Neuronal stem cell (in vitro differentiated cells): ENCODE measurements around the gene BZW2.

Experiments used
- DNase-seq: peaks from one replicate; pipeline ENCODE4 v3.0.0-alpha.2; 2013; ENCODE audit warnings: low spot score
- H2AFZ ChIP-seq: one replicate; pipeline ENCODE4 v1.6.1; 2013; ENCODE audit warnings: mild to moderate bottlenecking, low read length, inconsistent platforms
- H2AK5ac ChIP-seq: 2 replicates; pipeline ENCODE4 v1.6.1; 2013; ENCODE audit warnings: low read depth, mild to moderate bottlenecking, inconsistent platforms, low read length, moderate library complexity, mixed read lengths
- H2BK120ac ChIP-seq: 2 replicates; pipeline ENCODE4 v1.6.1; 2013; ENCODE audit warnings: low read depth, mild to moderate bottlenecking, inconsistent platforms, low read length, moderate library complexity, mixed read lengths
- H2BK12ac ChIP-seq: one replicate; pipeline ENCODE4 v1.6.1; 2013; ENCODE audit warnings: low read length, inconsistent platforms
- H2BK15ac ChIP-seq: 2 replicates; pipeline ENCODE4 v1.6.1; 2013; ENCODE audit warnings: mild to moderate bottlenecking, low read length, inconsistent platforms, mixed read lengths
- H2BK5ac ChIP-seq: one replicate; pipeline ENCODE4 v1.6.1; 2013; ENCODE audit warnings: inconsistent platforms, mild to moderate bottlenecking, low read length, moderate library complexity
- H3K14ac ChIP-seq: one replicate; pipeline ENCODE4 v1.6.1; 2013; ENCODE audit warnings: low read length, inconsistent platforms
- H3K18ac ChIP-seq: 2 replicates; pipeline ENCODE4 v1.6.1; 2013; ENCODE audit warnings: low read length, inconsistent platforms
- H3K23ac ChIP-seq: 2 replicates; pipeline ENCODE4 v1.6.1; 2013; ENCODE audit warnings: low read depth, mild to moderate bottlenecking, mixed read lengths, low read length, inconsistent platforms; ENCODE audit not compliant: poor library complexity
- H3K27ac ChIP-seq: replicated peaks from 3 replicates; pipeline ENCODE4 v1.5.1; 2013; ENCODE audit warnings: low read length, inconsistent platforms
- H3K27me3 ChIP-seq, 3 experiments: 2 replicates each; pipeline ENCODE4 v1.6.1; 2013; ENCODE audit warnings: low read length in 3 of 3, mild to moderate bottlenecking in 2 of 3, inconsistent platforms in 1 of 3, low read depth in 1 of 3, mixed read lengths in 1 of 3, moderate library complexity in 1 of 3; ENCODE audit not compliant: control insufficient read depth in 3 of 3, insufficient read depth in 3 of 3
- H3K36me3 ChIP-seq, 2 donors: replicated peaks in 1 of 2; 2 replicates each; pipeline ENCODE4 v1.6.1; 2013; ENCODE audit warnings: low read length in 2 of 2; ENCODE audit not compliant: control insufficient read depth in 2 of 2, insufficient read depth in 2 of 2
- H3K4ac ChIP-seq: 2 replicates; pipeline ENCODE4 v1.6.1; 2013; ENCODE audit warnings: inconsistent platforms, mild to moderate bottlenecking, low read length, moderate library complexity
- H3K4me1 ChIP-seq, 2 donors: 1 replicate in 1 of 2; 2 replicates in 1 of 2; pipeline ENCODE4 v1.6.1; 2013; ENCODE audit warnings: low read length in 2 of 2, low read depth in 1 of 2; ENCODE audit not compliant: control insufficient read depth in 2 of 2, insufficient read depth in 1 of 2
- H3K4me2 ChIP-seq: one replicate; pipeline ENCODE4 v1.6.1; 2013; ENCODE audit warnings: mild to moderate bottlenecking, low read length, inconsistent platforms; ENCODE audit not compliant: insufficient read depth, poor library complexity, severe bottlenecking
- H3K4me3 ChIP-seq, 2 donors: 2 replicates each; pipeline ENCODE4 v1.5.1; 2013; ENCODE audit warnings: low read length in 2 of 2, mild to moderate bottlenecking in 2 of 2, inconsistent platforms in 1 of 2, moderate library complexity in 1 of 2
- H3K79me1 ChIP-seq: one replicate; pipeline ENCODE4 v1.6.1; 2013; ENCODE audit warnings: low read depth, mild to moderate bottlenecking, inconsistent platforms, low read length, moderate library complexity
- H3K9ac ChIP-seq: one replicate; pipeline ENCODE4 v1.6.1; 2013; ENCODE audit warnings: mild to moderate bottlenecking, low read depth, low read length, inconsistent platforms; ENCODE audit not compliant: poor library complexity
- H3K9me3 ChIP-seq, 2 donors: replicated peaks in 1 of 2; 2 replicates each; pipeline versions ENCODE3 to v1.6.1; 2013; ENCODE audit warnings: low read length in 2 of 2, mild to moderate bottlenecking in 2 of 2, inconsistent platforms in 1 of 2, low read depth in 1 of 2, mixed read lengths in 1 of 2, moderate library complexity in 1 of 2; ENCODE audit not compliant: control insufficient read depth in 2 of 2, insufficient read depth in 1 of 2
- H4K8ac ChIP-seq: one replicate; pipeline ENCODE4 v1.6.1; 2013; ENCODE audit warnings: low read depth, mild to moderate bottlenecking, inconsistent platforms, low read length, moderate library complexity
- H4K91ac ChIP-seq: one replicate; pipeline ENCODE4 v1.6.1; 2013; ENCODE audit warnings: low read length, low read depth, mild to moderate bottlenecking, inconsistent platforms; ENCODE audit not compliant: poor library complexity
- WGBS, 2 donors: extraction: QIAGEN DNeasy Blood & Tissue Kit; methylation state at CpG; one replicate each; pipeline ENCODE4 v1.1.7; 2013; ENCODE audit warnings: missing lambda C conversion rate in 2 of 2, mixed read lengths in 1 of 2; ENCODE audit not compliant: insufficient read length in 2 of 2, insufficient replicate concordance in 1 of 2; ENCODE audit errors: extremely low coverage in 2 of 2; 5-methylcytosine and 5-hydroxymethylcytosine counted together

The BZW2 gene

GRCh38 chr7:16691241-16691640, 45.3 kb downstream of the BZW2 start:
- H3K36me3 ChIP-seq: peaks cover 15 to 98% of the 10 kb centered on the region in 2 donors
- H3K14ac ChIP-seq: no peak overlapping the region
- H2AK5ac ChIP-seq: no peak overlapping the region
- no peak overlapping the region for H2BK15ac ChIP-seq
- no peak overlapping the region for H4K91ac ChIP-seq
- H2BK12ac ChIP-seq: no peak overlapping the region
- no peak overlapping the region for H3K4me3 ChIP-seq
- H2BK5ac ChIP-seq: no peak overlapping the region
- no peak overlapping the region for H3K9ac ChIP-seq
- no peaks in the 10 kb centered on the region for H3K79me1 ChIP-seq
- no peak overlapping the region for H3K23ac ChIP-seq
- no peak for DNase-seq
- H3K4me2 ChIP-seq: no peak overlapping the region
- H2BK120ac ChIP-seq: no peak overlapping the region
- no peak overlapping the region for H3K27ac ChIP-seq
- H3K9me3 ChIP-seq: no peaks in the 10 kb centered on the region
- WGBS, 2 donors: no CpG with 5 or more reads among the region's 4 CpGs
- no peak overlapping the region for H3K18ac ChIP-seq
- H2AFZ ChIP-seq: no peak overlapping the region
- no peaks in the 10 kb centered on the region for H3K27me3 ChIP-seq
- no peak overlapping the region for H4K8ac ChIP-seq
- no peaks in the 10 kb centered on the region for H3K4me1 ChIP-seq
- no peak overlapping the region for H3K4ac ChIP-seq

GRCh38 chr7:16693601-16694318, 47.8 kb downstream of the BZW2 start:
- Histone ChIP-seq H3K4ac (no peak overlapping the region), H3K9me3 (no peaks in the 10 kb centered on the region), H3K18ac (no peak overlapping the region), H3K4me1 (peaks cover 0 to 8% of the 10 kb centered on the region in 2 donors), H2BK120ac (no peak overlapping the region), H2BK5ac (no peak overlapping the region), H3K27me3 (no peaks in the 10 kb centered on the region), H2BK12ac (no peak overlapping the region), H4K8ac (no peak overlapping the region), H2AFZ (no peak overlapping the region), H2BK15ac (no peak overlapping the region), H3K4me3 (no peak overlapping the region), H3K27ac (no peak overlapping the region), H3K14ac (no peak overlapping the region), H4K91ac (no peak overlapping the region), H2AK5ac (no peak overlapping the region), H3K23ac (no peak overlapping the region), H3K79me1 (no peaks in the 10 kb centered on the region), H3K9ac (no peak overlapping the region), H3K36me3 (peaks cover 26 to 99% of the 10 kb centered on the region in 2 donors), H3K4me2 (no peak overlapping the region)
- no CpG with 5 or more reads among the region's 2 CpGs for WGBS, 2 donors
- DNase-seq: no peak

GRCh38 chr7:16694806-16695205, 48.8 kb downstream of the BZW2 start:
- no peak for DNase-seq
- Histone ChIP-seq H3K4me3 (no peak overlapping the region), H3K27me3 (no peaks in the 10 kb centered on the region), H4K8ac (no peak overlapping the region), H3K23ac (no peak overlapping the region), H3K27ac (no peak overlapping the region), H2BK5ac (no peak overlapping the region), H3K18ac (no peak overlapping the region), H3K9me3 (no peaks in the 10 kb centered on the region), H3K79me1 (no peaks in the 10 kb centered on the region), H3K14ac (no peak overlapping the region), H2AFZ (no peak overlapping the region), H2BK120ac (no peak overlapping the region), H3K4me2 (no peak overlapping the region), H3K36me3 (peaks cover 29 to 99% of the 10 kb centered on the region in 2 donors), H2BK15ac (no peak overlapping the region), H3K4ac (no peak overlapping the region), H2BK12ac (no peak overlapping the region), H4K91ac (no peak overlapping the region), H2AK5ac (no peak overlapping the region), H3K9ac (no peak overlapping the region), H3K4me1 (peaks cover 0 to 8% of the 10 kb centered on the region in 2 donors)
- WGBS, 2 donors: no CpG with 5 or more reads among the region's 6 CpGs

- Histone ChIP-seq H4K91ac (no peak overlapping the region), H3K9me3 (no peaks in the 10 kb centered on the region), H2BK120ac (no peak overlapping the region), H3K4me1 (peaks cover 0 to 8% of the 10 kb centered on the region in 2 donors), H3K27me3 (no peaks in the 10 kb centered on the region), H3K79me1 (no peaks in the 10 kb centered on the region), H3K36me3 (peaks cover 32 to 99% of the 10 kb centered on the region in 2 donors), H2BK5ac (no peak overlapping the region), H3K23ac (no peak overlapping the region), H3K27ac (no peak overlapping the region), H3K9ac (no peak overlapping the region), H2BK15ac (no peak overlapping the region), H2AK5ac (no peak overlapping the region), H2AFZ (no peak overlapping the region), H3K4me2 (no peak overlapping the region), H3K4me3 (no peak overlapping the region), H3K4ac (no peak overlapping the region), H3K14ac (no peak overlapping the region), H3K18ac (no peak overlapping the region), H2BK12ac (no peak overlapping the region), H4K8ac (no peak overlapping the region)
- no CpG with 5 or more reads among the region's 4 CpGs for WGBS, 2 donors
- DNase-seq: peak; percentile 18
Observed at GRCh38 chr7:16695621-16696237, 49.7 kb downstream of the BZW2 start.
